Neuronal stem cell (in vitro differentiated cells): Measurements from ENCODE around the gene MAN2B1.

Experiments
- DNase-seq: peaks from one replicate; pipeline ENCODE4 v3.0.0-alpha.2; 2013; ENCODE audit warnings: low spot score
- H2AFZ ChIP-seq: one replicate; pipeline ENCODE4 v1.6.1; 2013; ENCODE audit warnings: mild to moderate bottlenecking, low read length, inconsistent platforms
- H2AK5ac ChIP-seq: 2 replicates; pipeline ENCODE4 v1.6.1; 2013; ENCODE audit warnings: low read depth, mild to moderate bottlenecking, inconsistent platforms, low read length, moderate library complexity, mixed read lengths
- H2BK120ac ChIP-seq: 2 replicates; pipeline ENCODE4 v1.6.1; 2013; ENCODE audit warnings: low read depth, mild to moderate bottlenecking, inconsistent platforms, low read length, moderate library complexity, mixed read lengths
- H2BK12ac ChIP-seq: one replicate; pipeline ENCODE4 v1.6.1; 2013; ENCODE audit warnings: low read length, inconsistent platforms
- H2BK15ac ChIP-seq: 2 replicates; pipeline ENCODE4 v1.6.1; 2013; ENCODE audit warnings: mild to moderate bottlenecking, low read length, inconsistent platforms, mixed read lengths
- H2BK5ac ChIP-seq: one replicate; pipeline ENCODE4 v1.6.1; 2013; ENCODE audit warnings: inconsistent platforms, mild to moderate bottlenecking, low read length, moderate library complexity
- H3K14ac ChIP-seq: one replicate; pipeline ENCODE4 v1.6.1; 2013; ENCODE audit warnings: low read length, inconsistent platforms
- H3K18ac ChIP-seq: 2 replicates; pipeline ENCODE4 v1.6.1; 2013; ENCODE audit warnings: low read length, inconsistent platforms
- H3K23ac ChIP-seq: 2 replicates; pipeline ENCODE4 v1.6.1; 2013; ENCODE audit warnings: low read depth, mild to moderate bottlenecking, mixed read lengths, low read length, inconsistent platforms; ENCODE audit not compliant: poor library complexity
- H3K27ac ChIP-seq: replicated peaks from 3 replicates; pipeline ENCODE4 v1.5.1; 2013; ENCODE audit warnings: low read length, inconsistent platforms
- H3K27me3 ChIP-seq, 3 experiments: 2 replicates each; pipeline ENCODE4 v1.6.1; 2013; ENCODE audit warnings: low read length in 3 of 3, mild to moderate bottlenecking in 2 of 3, inconsistent platforms in 1 of 3, low read depth in 1 of 3, mixed read lengths in 1 of 3, moderate library complexity in 1 of 3; ENCODE audit not compliant: control insufficient read depth in 3 of 3, insufficient read depth in 3 of 3
- H3K36me3 ChIP-seq, 2 donors: replicated peaks in 1 of 2; 2 replicates each; pipeline ENCODE4 v1.6.1; 2013; ENCODE audit warnings: low read length in 2 of 2; ENCODE audit not compliant: control insufficient read depth in 2 of 2, insufficient read depth in 2 of 2
- H3K4ac ChIP-seq: 2 replicates; pipeline ENCODE4 v1.6.1; 2013; ENCODE audit warnings: inconsistent platforms, mild to moderate bottlenecking, low read length, moderate library complexity
- H3K4me1 ChIP-seq, 2 donors: 1 replicate in 1 of 2; 2 replicates in 1 of 2; pipeline ENCODE4 v1.6.1; 2013; ENCODE audit warnings: low read length in 2 of 2, low read depth in 1 of 2; ENCODE audit not compliant: control insufficient read depth in 2 of 2, insufficient read depth in 1 of 2
- H3K4me2 ChIP-seq: one replicate; pipeline ENCODE4 v1.6.1; 2013; ENCODE audit warnings: mild to moderate bottlenecking, low read length, inconsistent platforms; ENCODE audit not compliant: insufficient read depth, poor library complexity, severe bottlenecking
- H3K4me3 ChIP-seq, 2 donors: 2 replicates each; pipeline ENCODE4 v1.5.1; 2013; ENCODE audit warnings: low read length in 2 of 2, mild to moderate bottlenecking in 2 of 2, inconsistent platforms in 1 of 2, moderate library complexity in 1 of 2
- H3K79me1 ChIP-seq: one replicate; pipeline ENCODE4 v1.6.1; 2013; ENCODE audit warnings: low read depth, mild to moderate bottlenecking, inconsistent platforms, low read length, moderate library complexity
- H3K9ac ChIP-seq: one replicate; pipeline ENCODE4 v1.6.1; 2013; ENCODE audit warnings: mild to moderate bottlenecking, low read depth, low read length, inconsistent platforms; ENCODE audit not compliant: poor library complexity
- H3K9me3 ChIP-seq, 2 donors: replicated peaks in 1 of 2; 2 replicates each; pipeline versions ENCODE3 to v1.6.1; 2013; ENCODE audit warnings: low read length in 2 of 2, mild to moderate bottlenecking in 2 of 2, inconsistent platforms in 1 of 2, low read depth in 1 of 2, mixed read lengths in 1 of 2, moderate library complexity in 1 of 2; ENCODE audit not compliant: control insufficient read depth in 2 of 2, insufficient read depth in 1 of 2
- H4K8ac ChIP-seq: one replicate; pipeline ENCODE4 v1.6.1; 2013; ENCODE audit warnings: low read depth, mild to moderate bottlenecking, inconsistent platforms, low read length, moderate library complexity
- H4K91ac ChIP-seq: one replicate; pipeline ENCODE4 v1.6.1; 2013; ENCODE audit warnings: low read length, low read depth, mild to moderate bottlenecking, inconsistent platforms; ENCODE audit not compliant: poor library complexity
- WGBS, 2 donors: extraction: QIAGEN DNeasy Blood & Tissue Kit; methylation state at CpG; one replicate each; pipeline ENCODE4 v1.1.7; 2013; ENCODE audit warnings: missing lambda C conversion rate in 2 of 2, mixed read lengths in 1 of 2; ENCODE audit not compliant: insufficient read length in 2 of 2, insufficient replicate concordance in 1 of 2; ENCODE audit errors: extremely low coverage in 2 of 2; 5-methylcytosine and 5-hydroxymethylcytosine counted together

MAN2B1 gene

DNA sequence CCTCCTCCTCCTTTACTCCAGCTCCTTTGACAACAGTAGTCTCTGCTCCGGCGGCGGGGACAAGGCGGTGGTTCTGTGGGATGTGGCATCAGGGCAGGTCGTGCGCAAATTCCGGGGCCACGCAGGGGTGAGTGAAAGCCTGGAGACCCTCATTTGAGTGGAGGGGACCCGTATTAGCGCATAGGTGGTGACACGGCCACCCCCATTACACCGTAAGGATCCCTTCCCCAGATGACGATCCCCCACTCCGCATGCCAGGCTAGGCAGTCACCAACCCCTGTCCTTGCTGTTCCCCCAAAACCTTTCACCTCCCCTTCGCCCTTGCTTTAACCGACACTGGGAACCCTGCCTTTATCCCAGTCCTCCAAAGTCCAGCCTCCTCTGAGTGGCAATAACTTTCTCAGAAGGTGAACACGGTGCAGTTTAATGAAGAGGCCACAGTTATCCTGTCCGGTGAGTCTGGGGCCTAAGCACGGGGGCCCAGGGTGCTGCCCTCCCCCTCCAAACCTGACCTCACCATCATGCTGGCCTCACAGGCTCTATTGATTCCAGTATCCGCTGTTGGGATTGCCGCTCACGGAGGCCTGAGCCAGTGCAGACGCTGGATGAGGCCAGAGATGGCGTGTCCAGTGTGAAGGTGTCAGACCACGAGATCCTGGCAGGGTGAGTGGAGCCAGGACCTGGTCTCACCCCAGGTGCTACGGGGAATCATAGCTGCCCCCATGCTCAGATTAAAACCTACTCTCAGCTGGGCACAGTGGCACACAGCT is 3.8 kb upstream of the MAN2B1 start:
- H3K4me2 ChIP-seq, result peak overlapping the region; percentile 96
- H3K4me1 ChIP-seq, result peaks cover 17 to 25% of the 10 kb centered on the region in 2 donors
- peak overlapping the region; percentile 88 for H3K18ac ChIP-seq
- H3K9me3 ChIP-seq, result no peaks in the 10 kb centered on the region
- no peak overlapping the region for H2BK15ac ChIP-seq
- H4K91ac ChIP-seq, result peak overlapping the region; percentile 58
- peak overlapping the region; percentile 78 to 92 for H3K4me3 ChIP-seq
- H3K23ac ChIP-seq, result peak overlapping the region; percentile 97
- H3K4ac ChIP-seq, result no peak overlapping the region
- H2BK12ac ChIP-seq, result no peak overlapping the region
- H2AFZ ChIP-seq, result peak overlapping the region; percentile 87
- H2BK5ac ChIP-seq, result peak overlapping the region; percentile 85
- H3K27ac ChIP-seq, result no peak overlapping the region
- peaks cover 28% of the 10 kb centered on the region for H3K79me1 ChIP-seq
- H3K9ac ChIP-seq, result peak overlapping the region; percentile 98
- WGBS, 2 donors, result no CpG with 5 or more reads among the region's 26 CpGs
- no peak overlapping the region for H2BK120ac ChIP-seq
- peaks cover 30 to 53% of the 10 kb centered on the region in 2 donors for H3K36me3 ChIP-seq
- peak overlapping the region; percentile 87 for H4K8ac ChIP-seq
- DNase-seq, result no peak
- H3K14ac ChIP-seq, result no peak overlapping the region
- peak overlapping the region; percentile 92 for H2AK5ac ChIP-seq
- no peaks in the 10 kb centered on the region for H3K27me3 ChIP-seq

- H3K27ac ChIP-seq, result peak overlapping the region; percentile 87
- H2AK5ac ChIP-seq, result peak overlapping the region; percentile 95
- no peak overlapping the region for H2BK12ac ChIP-seq
- peak overlapping the region; percentile 96 for H3K4me2 ChIP-seq
- no peaks in the 10 kb centered on the region for H3K27me3 ChIP-seq
- peak overlapping the region; percentile 88 for H3K18ac ChIP-seq
- H4K8ac ChIP-seq, result peak overlapping the region; percentile 87
- H3K9ac ChIP-seq, result peak overlapping the region; percentile 98
- peak overlapping the region; percentile 86 for H3K14ac ChIP-seq
- H2BK5ac ChIP-seq, result peak overlapping the region; percentile 85
- H2AFZ ChIP-seq, result peak overlapping the region; percentile 87
- H3K79me1 ChIP-seq, result peaks cover 28% of the 10 kb centered on the region
- peaks cover 32 to 54% of the 10 kb centered on the region in 2 donors for H3K36me3 ChIP-seq
- H3K23ac ChIP-seq, result peak overlapping the region; percentile 97
- peaks cover 17 to 25% of the 10 kb centered on the region in 2 donors for H3K4me1 ChIP-seq
- no CpG with 5 or more reads among the region's 64 CpGs for WGBS, 2 donors
- peak overlapping the region; percentile 58 for H4K91ac ChIP-seq
- H2BK120ac ChIP-seq, result no peak overlapping the region
- peak overlapping the region; percentile 78 for H3K4ac ChIP-seq
- H3K9me3 ChIP-seq, result no peaks in the 10 kb centered on the region
- DNase-seq, result peak; percentile 77
- peak overlapping the region; percentile 32 for H2BK15ac ChIP-seq
- peak overlapping the region; percentile 78 to 92 for H3K4me3 ChIP-seq
Measured at GRCh38 chr19:12669270-12670158, 3.0 kb upstream of the MAN2B1 start.

DNA sequence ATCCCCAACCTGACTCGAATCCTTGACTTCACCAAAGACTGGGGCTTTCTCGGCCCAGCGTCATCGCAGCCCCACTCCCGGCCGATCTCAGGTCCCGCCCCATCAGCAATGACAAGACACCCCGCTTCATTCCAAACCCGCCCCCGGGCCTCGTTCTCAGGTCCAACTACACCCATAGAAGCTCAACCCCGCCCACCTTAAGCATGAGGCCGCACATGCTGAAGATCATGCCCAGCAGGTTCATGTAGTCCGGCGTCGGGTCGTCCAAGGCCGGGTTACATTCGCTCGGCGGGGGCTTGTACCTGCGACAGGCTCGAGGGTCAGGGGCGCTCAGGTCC is 2.4 kb upstream of the MAN2B1 start:
- Histone ChIP-seq H2BK15ac (no peak overlapping the region), H2BK120ac (no peak overlapping the region), H3K27me3 (no peaks in the 10 kb centered on the region), H2AFZ (peak overlapping the region; percentile 87), H2BK5ac (peak overlapping the region; percentile 58), H3K4ac (peak overlapping the region; percentile 78), H3K4me2 (peak overlapping the region; percentile 96), H3K27ac (no peak overlapping the region), H3K23ac (peak overlapping the region; percentile 90), H4K8ac (peak overlapping the region; percentile 70), H3K36me3 (peaks cover 27 to 54% of the 10 kb centered on the region in 2 donors), H2BK12ac (no peak overlapping the region), H3K9me3 (no peaks in the 10 kb centered on the region), H3K79me1 (peaks cover 28% of the 10 kb centered on the region), H2AK5ac (peak overlapping the region; percentile 95), H3K14ac (peak overlapping the region; percentile 67), H4K91ac (no peak overlapping the region), H3K18ac (peak overlapping the region; percentile 44), H3K9ac (peak overlapping the region; percentile 92), H3K4me3 (peak overlapping the region; percentile 78 to 92), H3K4me1 (peaks cover 17 to 25% of the 10 kb centered on the region in 2 donors)
- no peak for DNase-seq
- WGBS, 2 donors, result no CpG with 5 or more reads among the region's 24 CpGs

GRCh38 chr19:12668346-12668745 is 1.8 kb upstream of the MAN2B1 start:
- Histone ChIP-seq H4K91ac (no peak overlapping the region), H2BK15ac (no peak overlapping the region), H3K27me3 (no peaks in the 10 kb centered on the region), H4K8ac (no peak overlapping the region), H3K4ac (no peak overlapping the region), H2BK12ac (no peak overlapping the region), H2BK5ac (no peak overlapping the region), H2AK5ac (peak overlapping the region; percentile 95), H3K9me3 (no peaks in the 10 kb centered on the region), H3K36me3 (peaks cover 28 to 55% of the 10 kb centered on the region in 2 donors), H3K79me1 (peaks cover 28% of the 10 kb centered on the region), H2BK120ac (no peak overlapping the region), H3K18ac (no peak overlapping the region), H3K23ac (peak overlapping the region; percentile 75), H2AFZ (no peak overlapping the region), H3K27ac (no peak overlapping the region), H3K9ac (peak overlapping the region; percentile 92), H3K4me3 (peak overlapping the region; percentile 78 to 92), H3K4me1 (peaks cover 17 to 25% of the 10 kb centered on the region in 2 donors), H3K4me2 (peak overlapping the region; percentile 96), H3K14ac (no peak overlapping the region)
- WGBS, 2 donors, result no CpG with 5 or more reads among the region's 8 CpGs
- no peak for DNase-seq
